CD1c-positive myeloid dendritic cell (primary cell): ENCODE results near the gene CDK5R1.
A peak's percentile ranks its signal among the peaks of the same experiment; 100 is the strongest.
"Not testable (repeated sequence)": the region's sequence is repeated elsewhere in the genome, so short reads cannot be mapped to it uniquely, and the experiment has no call there.

Experiments used
- DNase-seq: peaks from one replicate; pipeline ENCODE4 v3.0.0-alpha.2; 2016; ENCODE audit errors: extremely low spot score

CDK5R1 gene

DNA sequence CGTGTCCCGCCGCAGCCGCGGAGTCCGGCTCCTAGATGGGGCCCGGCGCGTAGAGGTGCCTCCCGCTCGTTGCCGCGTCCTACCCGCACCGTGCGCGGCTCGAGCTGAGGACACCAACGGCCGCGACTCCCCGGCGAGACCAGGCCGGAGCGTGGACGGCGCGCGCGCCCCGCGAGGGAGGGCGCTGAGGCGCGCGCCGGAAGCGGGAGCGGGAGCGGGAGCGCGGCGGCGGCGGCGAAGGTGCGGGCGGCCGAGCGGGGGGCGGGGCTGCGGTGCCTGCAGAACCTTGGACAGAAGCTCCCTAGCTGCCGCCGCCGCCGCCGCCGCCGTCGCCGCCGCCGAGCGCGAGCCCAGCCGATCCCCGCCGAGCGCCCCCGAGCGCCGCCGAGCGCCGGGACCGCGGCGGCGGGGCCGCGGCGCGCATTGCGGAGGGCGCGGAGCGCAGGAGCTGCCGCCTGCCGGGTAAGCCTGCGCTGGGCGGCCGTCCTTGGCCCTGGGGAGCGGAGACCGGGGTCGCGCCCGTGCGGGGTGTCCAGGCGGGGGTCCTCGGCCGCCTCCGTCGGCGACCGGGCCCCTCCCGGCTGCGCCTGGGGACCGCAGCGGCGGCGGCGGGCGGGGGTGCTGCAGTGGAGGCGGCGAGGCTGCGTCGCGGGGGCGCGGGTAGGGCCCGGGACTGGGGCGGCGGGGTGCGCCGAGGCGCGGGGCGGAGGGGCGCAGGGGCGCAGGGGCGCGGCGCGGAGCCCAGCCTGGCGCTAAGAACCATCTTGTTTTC is at the start of gene CDK5R1:
TSS of gene CDK5R1 (plus strand) at position 293 of the 772 bp plus-strand sequence. CDS start 628 bp downstream, outside the sequence.
- DNase-seq, result peak; percentile 71

DNA sequence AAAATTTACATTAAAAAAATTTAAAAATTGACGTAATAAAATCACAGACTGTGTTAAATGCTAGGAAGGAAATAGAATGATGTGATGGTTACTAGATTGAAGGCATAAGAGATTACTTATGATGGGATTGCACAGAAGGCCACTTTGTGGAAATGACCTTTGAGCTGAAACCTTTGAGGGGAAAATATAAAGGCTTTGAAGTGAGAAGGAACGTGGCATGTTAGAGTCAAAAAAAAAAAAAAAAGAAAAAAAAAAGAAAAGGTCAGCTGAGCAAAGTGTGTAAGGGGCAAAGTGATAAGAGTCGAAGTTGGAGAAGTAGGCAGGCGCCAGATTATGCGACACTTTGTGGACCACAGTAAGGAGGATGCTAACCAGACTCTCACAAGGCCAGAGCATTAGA is 46.1 kb upstream of the CDK5R1 start:
- no peak for DNase-seq

DNA sequence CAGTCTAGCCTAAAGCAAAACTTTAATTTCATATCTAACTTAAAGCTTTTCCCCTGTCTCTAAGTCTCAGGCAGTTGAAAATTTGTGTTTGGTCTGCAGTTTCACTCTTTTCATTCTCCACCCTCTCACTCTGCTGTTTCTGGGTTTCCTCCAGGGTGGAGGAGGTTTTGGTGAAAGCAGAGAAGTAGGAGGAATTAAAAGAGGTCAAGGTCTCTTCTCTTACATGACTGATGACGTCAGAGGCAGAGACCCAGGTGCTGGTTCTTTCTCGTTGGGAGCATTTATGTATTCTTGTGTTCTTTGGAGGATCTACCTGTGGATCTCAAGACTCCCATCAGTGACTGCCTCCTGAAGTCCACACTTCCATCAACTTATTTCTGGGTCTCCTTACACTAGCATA is 44.9 kb upstream of the CDK5R1 start:
- DNase-seq, result no peak

DNA sequence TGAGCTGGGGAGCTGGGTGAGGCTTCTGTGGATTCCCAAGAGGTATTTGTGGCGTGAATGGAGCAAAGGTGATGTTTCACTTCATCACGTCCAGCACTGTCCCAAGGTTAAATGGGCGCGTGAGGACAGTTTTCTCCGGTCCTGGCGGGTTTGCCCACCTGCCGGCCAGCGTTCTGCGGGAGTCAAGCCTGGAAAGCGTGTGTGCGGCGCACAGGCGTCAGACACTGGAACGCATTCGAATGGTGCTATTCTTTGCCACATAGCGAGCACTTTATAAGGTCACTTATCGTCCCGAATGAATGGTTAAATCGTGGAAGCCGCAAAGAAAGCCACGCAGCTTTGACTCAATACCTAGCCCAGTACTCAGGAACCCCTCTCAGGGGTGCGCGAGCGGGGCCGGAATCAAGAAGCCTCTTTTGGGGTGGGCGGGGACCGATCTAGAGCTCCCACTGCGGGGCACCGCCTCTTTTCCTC is 42.9 kb upstream of the CDK5R1 start:
- no peak for DNase-seq

DNA sequence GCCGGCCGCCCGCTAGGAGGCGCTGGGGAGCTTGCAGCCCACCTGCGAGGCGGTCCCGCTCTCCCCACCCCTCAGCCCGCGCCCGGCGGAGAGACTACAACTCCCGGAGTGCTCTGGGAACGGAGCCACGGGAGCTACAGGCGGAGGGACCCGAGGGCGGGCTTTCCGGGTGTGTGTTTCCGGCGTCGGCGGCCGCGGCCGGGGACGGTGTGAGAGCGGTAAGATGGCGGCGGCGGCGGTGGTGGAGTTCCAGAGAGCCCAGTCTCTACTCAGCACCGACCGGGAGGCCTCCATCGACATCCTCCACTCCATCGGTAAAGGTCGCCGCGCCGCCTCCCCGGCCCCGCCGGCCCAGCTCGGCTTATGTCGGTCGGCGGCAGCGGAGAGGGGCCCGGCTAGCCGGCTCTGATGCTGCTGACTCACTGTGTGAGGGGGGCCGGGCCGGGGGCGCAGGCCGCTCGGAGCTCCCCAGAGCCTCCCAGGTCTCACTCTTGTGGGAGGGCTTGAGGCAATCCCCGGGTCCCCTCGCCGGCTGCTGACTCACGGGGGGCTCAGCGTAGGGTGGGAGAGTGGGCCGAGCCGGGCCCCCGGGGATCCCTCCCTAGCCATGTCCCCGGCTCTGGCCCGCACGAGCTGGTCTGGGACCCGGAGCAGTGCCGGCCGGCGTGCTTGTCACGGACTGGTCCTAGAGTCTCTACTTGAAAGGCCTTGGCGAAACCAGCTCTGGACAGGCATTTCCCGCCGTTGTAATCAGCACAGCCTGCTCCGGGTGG is 42.3 kb upstream of the CDK5R1 start, which contains the start of gene PSMD11:
TSS of gene PSMD11 (plus strand) at position 210 of the 773 bp plus-strand sequence. CDS start at position 224, 14 bp downstream.
- peak; percentile 98 for DNase-seq

DNA sequence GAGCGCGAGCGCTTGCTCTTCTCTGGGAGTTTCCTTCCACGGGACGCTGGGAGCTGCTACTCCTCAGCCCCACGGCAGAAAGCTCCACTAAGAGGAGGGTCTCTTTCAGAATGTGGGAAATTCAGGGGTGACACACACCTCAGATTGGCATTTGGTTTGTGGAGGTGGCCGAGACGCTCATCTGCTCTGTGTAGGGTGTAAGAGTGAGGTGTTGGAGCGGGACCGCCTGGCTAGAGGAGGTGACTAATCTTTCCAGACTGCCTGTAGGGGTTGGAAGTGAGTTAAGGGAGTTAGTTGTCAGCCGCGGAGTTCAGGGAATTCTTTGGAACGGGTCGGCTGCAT is 41.7 kb upstream of the CDK5R1 start:
- DNase-seq, result peak; percentile 37

DNA sequence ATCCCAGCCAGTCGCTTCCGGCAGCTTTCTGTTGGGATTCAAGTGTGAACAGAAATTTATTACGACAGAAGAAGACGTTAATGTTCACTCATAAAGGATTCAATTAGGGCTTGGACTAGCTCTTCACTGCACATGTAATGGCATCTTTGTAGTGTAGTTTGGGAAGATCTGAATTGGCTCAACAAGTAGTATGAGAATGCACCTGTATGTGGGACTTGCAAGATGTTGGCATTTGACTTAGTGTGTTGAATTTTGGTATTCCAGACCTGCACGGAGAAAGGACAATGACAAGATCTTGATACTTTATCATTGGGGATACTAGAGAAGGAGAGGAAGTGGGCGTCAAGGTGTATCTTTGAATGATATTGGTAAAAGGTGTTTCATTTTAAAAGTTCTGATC is 41.3 kb upstream of the CDK5R1 start:
- DNase-seq, result no peak

DNA sequence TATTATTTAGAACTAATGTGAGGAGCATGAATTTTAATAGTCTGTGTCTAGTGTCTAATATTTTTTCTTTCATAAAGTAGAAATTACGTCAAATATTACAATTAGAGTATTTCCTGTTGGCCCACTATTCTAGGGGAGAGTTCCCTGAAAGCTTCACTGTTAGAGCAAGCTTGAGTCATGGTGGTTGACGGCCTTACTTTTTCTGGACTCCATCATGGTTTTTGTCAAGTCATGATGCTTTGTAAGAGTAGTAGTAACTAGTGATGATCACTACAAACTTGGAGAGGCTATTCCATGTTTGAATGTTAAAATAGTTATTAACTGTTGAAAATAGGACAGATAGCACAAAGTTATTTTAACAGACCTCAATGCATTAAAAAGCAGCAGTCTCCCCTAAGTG is 40.8 kb upstream of the CDK5R1 start:
- DNase-seq, result peak; percentile 44

DNA sequence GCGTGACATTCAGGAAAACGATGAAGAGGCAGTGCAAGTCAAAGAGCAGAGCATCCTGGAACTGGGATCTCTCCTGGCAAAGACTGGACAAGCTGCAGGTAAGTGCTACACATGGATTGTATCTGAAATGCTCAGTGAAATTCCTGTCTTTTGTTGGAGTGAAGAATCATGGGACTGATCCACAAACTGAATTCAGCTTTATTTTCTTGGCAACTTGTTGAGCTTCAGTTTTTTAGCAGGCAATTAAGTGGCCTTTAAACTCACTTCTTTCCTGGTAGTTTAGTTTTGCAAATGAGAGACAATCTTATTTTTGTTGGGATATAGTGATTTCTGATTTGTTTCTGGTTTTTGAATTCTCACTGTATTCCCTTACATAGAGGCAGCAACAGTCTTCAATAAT is 39.8 kb upstream of the CDK5R1 start:
- no peak for DNase-seq

DNA sequence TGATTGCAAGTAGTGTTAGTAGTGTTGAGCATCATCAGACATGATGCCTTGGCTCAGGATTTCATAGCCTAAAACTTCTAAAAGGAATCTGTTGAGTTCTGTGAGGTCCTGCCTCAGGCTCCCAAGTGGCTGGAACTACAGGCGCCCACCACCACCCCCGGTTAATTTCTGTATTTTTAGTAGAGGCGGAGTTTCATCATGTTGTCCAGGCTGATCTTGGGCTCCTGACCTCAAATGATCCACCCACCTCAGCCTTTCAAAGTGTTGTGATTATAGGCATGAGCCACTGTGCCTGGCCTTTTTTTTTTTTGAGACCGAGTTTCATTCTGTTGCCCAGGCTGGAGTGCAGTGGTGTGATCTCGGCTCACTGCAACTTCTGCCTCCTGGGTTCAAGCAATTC is 36.8 kb upstream of the CDK5R1 start:
- DNase-seq, result no peak

DNA sequence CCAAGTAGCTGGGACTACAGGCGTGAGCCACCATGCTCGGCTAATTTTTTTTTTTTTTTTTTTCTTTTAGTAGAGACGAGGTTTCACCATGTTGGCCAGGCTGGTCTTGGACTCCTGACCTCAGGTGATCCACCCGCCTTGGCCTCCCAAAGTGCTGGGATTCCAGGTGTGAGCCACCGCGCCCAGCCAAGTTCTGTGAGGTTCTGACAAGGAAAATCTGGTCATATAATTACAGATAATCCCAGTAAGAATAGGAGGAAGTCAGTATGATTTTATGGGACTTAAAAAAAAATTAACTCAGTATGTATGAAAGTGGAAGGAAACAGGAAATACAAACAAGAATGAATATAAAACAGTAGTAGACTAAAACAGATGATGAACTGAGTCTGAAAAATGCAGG is 36.4 kb upstream of the CDK5R1 start:
- DNase-seq, result not testable (repeated sequence)

DNA sequence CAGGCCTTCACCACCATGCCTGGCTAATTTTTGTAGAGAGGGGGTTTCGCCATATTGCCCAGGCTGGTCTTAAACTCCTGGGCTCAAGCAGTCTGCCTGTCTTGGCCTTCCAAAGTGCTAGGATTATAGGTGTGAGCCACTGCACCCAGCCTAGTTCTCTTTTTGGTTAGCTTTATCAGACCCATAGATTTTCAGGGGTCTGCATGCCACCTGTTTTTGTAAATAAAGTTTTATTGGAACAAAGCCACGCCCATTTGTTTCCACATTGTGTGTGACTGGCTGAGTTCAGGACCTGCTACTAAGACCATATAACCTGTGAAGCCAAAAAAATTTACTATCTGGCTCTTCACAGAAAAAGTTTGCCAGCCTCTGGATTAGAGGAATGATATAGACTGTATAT is 34.9 kb upstream of the CDK5R1 start:
- no peak for DNase-seq

DNA sequence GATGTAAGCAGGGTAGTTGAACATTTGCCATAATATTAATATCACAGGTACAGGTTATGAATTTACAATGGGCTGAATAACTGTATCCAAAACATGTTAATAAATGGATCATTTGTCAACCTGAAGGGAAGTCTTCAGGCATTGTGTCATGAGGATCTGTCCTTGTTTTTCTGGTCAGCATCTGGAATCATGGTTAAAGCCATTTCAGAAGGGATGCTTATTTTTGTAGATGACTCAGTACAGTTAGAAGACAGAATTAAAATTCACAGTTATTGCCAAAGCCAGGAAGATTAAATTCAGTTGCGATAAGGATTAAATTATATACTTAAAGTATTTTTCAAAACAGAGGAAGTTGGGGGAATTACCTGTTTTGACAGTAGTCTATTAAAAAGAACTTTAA is 34.5 kb upstream of the CDK5R1 start:
- DNase-seq, result no peak

DNA sequence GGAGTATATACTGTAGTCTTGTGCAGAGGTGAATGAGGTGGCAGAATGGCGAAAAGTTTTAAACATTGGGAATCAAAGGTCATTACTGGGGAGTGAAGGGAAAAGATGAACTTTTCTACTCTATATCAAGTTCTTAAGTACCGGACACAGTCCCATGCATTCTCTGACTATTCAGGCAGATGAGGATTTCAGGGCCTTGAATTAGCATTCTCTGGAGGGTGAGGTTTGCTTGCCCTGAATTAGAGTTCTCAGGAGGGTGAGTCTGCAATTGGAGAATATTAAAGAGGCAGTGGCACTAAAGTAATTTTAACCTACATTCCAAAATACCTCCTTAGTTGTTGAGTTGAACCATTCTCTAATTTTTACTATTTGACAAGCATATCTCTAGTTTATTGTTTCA is 33.4 kb upstream of the CDK5R1 start:
- DNase-seq, result no peak

DNA sequence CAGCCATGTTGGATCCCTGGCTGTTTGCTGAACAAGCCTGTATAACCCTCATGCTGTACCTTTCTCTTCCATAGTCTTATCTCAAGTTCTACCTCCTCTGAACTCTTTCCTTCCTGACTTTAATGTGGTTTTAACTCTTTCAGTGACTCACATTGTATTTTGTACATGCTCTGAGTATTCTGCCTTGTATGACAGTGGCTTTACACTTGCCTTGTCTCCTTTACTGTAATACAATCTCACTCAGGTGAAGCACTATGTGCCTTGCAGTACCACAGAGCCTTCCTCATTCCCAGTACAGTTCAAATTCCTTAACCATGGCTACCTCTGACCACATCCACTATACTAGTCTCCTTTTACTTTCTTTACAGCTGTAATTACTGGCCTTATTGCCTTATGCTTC is 28.4 kb upstream of the CDK5R1 start:
- DNase-seq, result no peak

DNA sequence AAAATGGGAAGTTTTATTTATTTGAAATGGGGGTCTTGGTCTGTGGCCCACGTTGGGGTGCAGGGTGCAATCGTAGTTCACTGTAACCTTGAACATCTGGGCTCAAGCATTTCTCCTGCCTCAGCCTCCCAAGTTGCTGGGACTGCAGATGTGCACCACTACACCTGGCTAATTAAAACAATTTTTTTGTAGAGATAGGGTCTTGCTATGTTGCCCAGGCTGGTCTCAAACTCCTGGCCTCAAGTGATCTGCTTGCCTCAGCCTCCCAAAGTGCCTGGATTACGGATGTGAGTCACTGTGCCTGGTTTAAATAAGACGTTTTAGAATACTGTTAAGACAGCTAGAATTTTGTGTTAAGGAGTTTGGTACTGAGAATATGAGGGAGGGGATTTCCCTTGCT is 26.7 kb upstream of the CDK5R1 start:
- DNase-seq, result no peak

DNA sequence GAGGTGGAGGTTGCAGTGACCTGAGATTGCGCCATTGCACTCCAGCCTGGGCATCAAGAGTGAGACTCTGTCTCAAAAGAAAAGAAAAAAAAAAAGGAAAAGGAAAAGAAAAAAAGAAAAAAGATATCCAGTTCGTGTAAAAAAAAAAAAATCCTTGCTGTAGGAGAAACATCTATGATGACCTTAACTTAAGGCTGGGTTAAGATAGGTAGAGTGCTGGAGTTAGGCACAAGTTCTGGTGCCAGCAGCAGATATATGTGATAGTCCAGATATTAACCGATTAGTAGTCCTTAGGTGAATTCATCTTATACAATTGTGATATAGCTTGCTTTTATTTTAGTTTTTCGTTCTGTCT is 25.3 kb upstream of the CDK5R1 start:
- no peak for DNase-seq

DNA sequence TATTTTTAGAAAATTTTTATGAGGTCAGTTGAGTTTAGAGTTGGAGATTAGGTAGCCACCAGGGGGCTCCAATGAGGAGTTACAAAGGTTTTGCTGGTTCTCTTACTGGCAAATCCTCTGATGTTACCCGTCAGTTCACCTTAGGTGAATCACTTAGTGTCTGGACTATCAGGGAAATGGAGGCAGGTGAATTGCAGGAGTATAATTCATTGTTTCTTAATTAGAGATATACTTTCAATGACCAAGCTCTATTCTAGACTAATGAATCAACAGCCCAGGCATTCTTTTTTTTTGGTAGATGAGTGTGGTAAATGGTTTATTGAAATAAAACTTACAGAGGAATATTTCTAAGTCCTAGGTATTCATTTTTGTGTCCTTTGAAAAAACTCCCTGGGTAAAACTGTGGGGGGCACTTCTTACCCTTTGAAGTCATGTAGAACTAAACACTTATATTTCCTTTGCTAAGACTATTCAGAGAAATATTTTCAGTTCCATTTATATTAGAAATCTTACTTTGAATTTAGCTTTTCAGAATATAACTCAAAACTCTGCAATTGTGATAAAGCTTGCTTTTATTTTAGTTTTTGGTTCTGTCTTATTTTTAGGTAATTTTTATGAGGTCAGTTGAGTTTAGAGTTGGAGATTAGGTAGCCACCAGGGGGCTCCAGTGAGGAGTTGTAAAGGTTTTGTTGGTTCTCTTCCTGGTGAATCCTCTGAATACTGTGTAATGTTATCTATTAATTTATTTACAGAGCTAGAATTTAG is 24.8 kb upstream of the CDK5R1 start:
- DNase-seq, result peak; percentile 71

DNA sequence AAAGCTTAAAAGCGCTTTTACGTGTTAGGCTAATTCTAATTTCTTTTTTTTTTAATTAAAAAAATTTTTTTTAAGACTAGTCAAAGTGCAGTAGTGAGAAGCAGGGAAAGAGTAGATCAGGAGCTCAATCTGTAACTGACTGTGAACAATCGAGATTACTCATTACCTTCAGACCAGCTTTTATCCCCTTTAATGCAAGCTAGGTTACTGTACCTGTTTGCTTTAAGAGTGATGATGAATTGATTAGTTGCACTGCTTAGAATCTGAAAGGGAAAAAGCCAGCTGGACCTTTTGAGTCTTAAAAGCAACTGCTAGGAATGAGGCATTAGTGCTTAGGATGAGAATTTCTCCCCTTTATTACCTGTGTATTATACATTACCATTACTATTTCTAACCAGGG is 23.5 kb upstream of the CDK5R1 start:
- DNase-seq, result no peak

DNA sequence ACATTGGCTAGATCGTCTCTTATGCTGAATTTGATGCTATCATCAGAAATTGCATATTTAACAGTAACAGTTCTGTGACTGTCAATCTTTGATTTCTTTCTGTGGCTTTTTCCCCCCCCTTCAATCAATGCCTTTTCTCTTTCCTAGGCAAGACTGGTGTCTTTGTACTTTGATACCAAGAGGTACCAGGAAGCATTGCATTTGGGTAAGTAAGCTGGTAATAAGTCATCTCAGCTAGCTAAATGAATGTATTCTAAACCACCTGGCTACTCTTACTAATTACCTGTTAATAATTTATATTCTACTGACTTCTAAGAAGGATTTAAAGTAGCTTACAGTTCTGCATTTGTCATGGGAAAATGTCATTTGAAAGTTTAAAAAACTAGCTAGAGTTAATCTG is 22.4 kb upstream of the CDK5R1 start:
- no peak for DNase-seq

DNA sequence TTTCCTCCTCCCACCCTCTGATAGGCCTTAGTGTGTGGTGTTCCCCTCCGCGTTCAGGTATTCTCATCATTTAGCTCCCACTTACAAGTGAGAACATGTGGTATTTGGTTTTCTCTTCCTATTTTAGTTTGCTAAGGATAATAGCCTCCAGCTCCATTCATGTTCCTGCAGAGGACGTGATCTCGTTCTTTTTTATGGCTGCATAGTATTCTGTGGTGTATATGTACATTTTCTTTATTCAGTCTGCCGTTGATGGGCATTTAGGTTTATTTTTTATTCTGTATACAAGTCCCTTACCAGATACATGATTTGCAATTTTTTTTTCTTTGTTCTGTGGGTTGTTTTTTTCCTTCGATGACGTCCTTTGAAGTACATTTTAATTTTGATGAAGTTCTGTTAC is 18.8 kb upstream of the CDK5R1 start:
- DNase-seq, result no peak

DNA sequence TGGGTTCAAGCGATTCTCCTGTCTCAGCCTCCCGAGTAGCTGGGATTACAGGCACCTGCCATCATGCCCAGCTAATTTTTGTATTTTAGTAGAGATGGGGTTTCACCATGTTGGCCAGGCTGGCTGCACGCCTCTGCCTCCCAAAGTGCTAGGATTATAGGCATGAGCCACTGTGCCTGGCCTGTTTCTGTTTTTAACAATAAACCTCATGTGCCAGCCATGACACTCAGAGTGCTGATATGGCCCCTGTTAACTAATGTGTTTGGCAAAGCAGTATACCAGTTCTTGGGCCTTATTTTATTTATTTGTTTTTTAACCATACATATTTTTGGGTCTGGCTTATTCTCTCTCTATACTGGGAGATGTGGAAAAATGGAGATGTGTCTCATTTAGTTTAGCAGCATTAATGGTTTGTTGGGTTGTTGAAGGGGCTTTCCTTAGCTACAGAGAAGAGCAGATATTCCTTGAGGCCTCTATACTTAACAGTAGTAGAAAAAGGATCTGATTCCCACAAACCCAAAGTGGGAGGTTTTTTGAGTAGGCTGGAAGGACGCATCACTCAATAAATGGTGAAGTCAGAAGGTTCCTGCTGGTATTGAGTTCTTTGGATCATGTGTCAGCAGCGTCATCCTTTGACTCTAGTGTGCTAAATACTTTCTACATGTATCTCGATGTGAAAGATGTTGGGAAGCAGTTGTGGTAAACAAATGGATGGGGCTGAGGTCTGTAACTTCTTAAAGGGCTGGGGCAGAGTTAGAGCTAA is 16.2 kb upstream of the CDK5R1 start:
- peak; percentile 14 for DNase-seq
